Cardiac fibroblast (primary cell): Measurements from ENCODE around the gene GNAS.

ENCODE experiments used
- DNase-seq, 2 donors: peaks; one replicate each; pipeline versions ENCODE4 v3.0.0 to v3.0.0-alpha.2; 2010; ENCODE audit warnings: low read depth in 2 of 2
- H3K4me3 ChIP-seq, 2 donors: replicated peaks in 1 of 2; 1 replicate in 1 of 2; 2 replicates in 1 of 2; pipeline ENCODE4 v1.5.1; 2011; ENCODE audit warnings: low read depth in 2 of 2, low read length in 2 of 2, mild to moderate bottlenecking in 2 of 2, moderate library complexity in 1 of 2
- TF ChIP-seq, protein P1 (sequence below): IDR thresholded peaks from one replicate; pipeline ENCODE4 v1.5.1; 2011; ENCODE audit warnings: low read depth, mild to moderate bottlenecking, low read length, inconsistent platforms

Gene GNAS

DNA sequence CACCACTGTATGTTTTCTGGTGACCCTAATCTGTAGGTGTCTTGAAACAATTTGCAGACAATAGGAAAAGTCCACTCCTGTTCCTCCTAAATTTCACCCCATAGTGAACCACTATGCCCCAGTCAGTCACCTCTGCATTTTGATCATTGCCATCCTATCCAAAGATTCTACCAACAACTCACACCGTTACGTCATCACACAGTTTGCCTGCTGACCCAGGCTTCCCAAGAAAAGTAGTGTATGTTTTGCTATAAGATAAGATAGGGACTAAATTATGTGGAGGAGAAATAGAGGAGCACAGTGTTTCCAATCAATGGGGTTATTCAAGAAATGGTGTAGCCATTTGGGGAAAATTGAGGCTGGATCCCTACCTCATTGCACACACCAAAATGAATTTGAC lies 58.8 kb downstream of the GNAS start:
- TF ChIP-seq, protein P1, sequence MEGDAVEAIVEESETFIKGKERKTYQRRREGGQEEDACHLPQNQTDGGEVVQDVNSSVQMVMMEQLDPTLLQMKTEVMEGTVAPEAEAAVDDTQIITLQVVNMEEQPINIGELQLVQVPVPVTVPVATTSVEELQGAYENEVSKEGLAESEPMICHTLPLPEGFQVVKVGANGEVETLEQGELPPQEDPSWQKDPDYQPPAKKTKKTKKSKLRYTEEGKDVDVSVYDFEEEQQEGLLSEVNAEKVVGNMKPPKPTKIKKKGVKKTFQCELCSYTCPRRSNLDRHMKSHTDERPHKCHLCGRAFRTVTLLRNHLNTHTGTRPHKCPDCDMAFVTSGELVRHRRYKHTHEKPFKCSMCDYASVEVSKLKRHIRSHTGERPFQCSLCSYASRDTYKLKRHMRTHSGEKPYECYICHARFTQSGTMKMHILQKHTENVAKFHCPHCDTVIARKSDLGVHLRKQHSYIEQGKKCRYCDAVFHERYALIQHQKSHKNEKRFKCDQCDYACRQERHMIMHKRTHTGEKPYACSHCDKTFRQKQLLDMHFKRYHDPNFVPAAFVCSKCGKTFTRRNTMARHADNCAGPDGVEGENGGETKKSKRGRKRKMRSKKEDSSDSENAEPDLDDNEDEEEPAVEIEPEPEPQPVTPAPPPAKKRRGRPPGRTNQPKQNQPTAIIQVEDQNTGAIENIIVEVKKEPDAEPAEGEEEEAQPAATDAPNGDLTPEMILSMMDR, result no peak
- no peak overlapping the region for H3K4me3 ChIP-seq
- no peak for DNase-seq

GRCh38 chr20:58911970-58912369 lies 59.5 kb downstream of the GNAS start:
- no peak for DNase-seq
- TF ChIP-seq, protein P1, result no peak
- H3K4me3 ChIP-seq, result no peak overlapping the region

DNA sequence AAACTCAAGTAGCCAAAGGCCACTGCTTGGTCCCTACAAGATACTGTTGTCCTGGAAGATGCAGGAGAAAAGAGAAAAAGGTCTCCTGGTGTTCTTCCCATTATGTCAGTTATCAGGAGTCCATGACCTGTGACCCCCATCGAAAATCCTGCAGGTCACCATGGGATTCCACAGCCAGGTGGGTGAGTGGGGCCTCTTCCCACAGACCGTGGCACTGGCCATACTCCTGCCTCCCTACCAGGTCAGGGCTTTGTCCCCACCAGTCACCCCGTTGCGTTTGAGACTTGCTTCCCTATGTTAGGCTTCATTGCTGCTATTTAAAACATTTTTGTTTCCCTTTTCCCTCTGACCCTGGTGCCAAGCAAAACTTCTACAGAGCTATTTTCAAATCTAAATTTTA lies 60.6 kb downstream of the GNAS start:
- no peak for DNase-seq
- TF ChIP-seq, protein P1, result no peak
- H3K4me3 ChIP-seq, result no peak overlapping the region

- TF ChIP-seq, protein P1, result no peak
- no peak for DNase-seq
- H3K4me3 ChIP-seq, result no peak overlapping the region
Measured at GRCh38 chr20:58918621-58919020, 66.1 kb downstream of the GNAS start.

DNA sequence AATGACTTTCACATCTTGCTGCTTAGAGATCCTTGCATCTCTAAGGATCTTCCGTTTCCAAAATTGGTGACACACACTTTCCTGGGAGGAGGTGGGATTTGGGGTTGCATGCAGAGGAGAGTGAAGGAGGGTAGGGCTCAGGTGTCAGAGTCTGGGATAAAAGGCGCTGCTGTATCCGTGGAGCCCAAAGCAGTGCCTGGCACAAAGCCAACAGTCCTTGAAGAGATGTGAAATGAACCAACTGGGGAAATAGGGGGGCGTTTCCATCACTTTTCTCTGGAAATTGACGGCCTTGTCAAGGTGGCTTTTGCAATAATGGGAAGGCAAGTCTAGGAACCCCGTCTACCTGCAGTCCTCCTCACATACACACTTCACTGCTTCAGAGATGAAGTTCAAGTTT lies 69.0 kb downstream of the GNAS start:
- DNase-seq, result no peak
- no peak overlapping the region for H3K4me3 ChIP-seq
- TF ChIP-seq, protein P1, result no peak

DNA sequence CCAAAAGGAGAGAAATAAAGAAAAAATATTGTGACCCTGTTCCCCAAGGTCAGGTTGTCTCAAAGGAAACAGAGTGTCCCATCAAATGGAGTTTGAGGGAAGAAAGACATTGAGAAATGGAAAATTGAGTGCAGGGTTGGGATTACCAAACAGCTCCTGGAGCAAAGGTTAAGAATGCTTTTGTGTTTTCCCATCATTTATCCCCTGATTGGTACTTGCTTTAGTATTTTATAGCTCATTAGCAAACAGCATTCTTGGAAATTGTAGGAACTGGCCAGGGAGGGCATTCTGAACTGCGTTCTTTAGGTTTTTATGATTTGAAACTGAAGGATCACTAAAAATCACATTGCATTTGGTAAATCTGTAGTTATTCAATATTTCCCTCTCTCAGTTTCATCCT lies 69.5 kb downstream of the GNAS start:
- TF ChIP-seq, protein P1, result no peak
- DNase-seq, result no peak
- no peak overlapping the region for H3K4me3 ChIP-seq

DNA sequence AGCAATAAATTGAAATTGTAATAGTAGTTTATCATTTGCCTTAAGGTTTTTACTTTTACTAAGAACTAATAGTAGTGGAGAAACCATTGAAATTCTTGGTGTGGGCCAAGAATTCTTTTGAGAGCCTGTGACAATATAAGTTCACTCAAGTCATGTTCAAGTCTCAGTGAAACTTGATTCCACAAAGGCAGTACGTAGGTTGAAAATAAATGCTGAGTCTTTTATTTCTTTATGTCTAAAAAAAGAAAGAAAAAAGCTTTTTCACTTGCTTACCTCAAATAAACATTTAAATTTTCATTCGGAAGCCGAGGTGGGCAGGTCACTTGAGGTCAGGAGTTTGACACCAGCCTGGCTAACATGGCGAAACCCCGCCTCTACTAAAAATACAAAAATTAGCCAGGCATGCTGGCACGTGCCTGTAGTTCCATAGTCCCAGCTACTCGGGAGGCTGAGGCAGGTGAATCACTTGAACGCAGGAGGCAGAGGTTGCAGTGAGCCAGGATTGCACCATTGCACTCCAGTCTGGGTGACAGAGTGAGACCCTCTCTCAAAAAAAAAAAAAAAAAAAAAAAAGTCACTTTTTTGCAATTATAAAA lies 70.7 kb downstream of the GNAS start:
- no peak overlapping the region for H3K4me3 ChIP-seq
- TF ChIP-seq, protein P1, result no peak
- no peak for DNase-seq
